Stimulated activated CD8-positive, alpha-beta memory T cell treated with anti-CD3 and anti-CD28 coated beads, Interleukin-7, amount 100 ng/mL, for 24 hours (primary cell): ENCODE results near the gene CFAP20.

Source experiments
- DNase-seq: peaks from one replicate; pipeline ENCODE4 v3.0.0-alpha.2; 2020; ENCODE audit warnings: low read depth

CFAP20 gene

GRCh38 chr16:58129097-58129936, at the start of gene CFAP20:
Gene CFAP20 (minus strand): TSS chr16:58129381. CDS start chr16:58129115, 266 bp downstream.
- peak; percentile 96 for DNase-seq

DNA sequence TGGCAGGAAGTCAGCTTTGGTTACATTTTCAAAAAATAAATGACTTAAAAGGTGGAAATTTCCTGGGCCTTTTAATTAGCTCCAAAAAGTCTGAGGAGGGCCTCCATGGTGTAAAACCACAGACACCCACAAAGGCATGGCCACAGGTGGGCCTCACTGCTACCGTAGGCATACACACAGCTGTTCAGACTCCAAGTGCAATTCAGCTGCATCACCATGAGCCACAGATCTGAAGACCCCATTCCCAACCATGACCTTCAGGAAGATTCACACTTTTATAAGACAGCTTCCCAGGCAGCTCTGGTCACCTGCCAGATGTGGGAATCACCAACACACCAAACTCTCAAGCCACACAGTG, 48.2 kb upstream of the CFAP20 start:
- DNase-seq: no peak

DNA sequence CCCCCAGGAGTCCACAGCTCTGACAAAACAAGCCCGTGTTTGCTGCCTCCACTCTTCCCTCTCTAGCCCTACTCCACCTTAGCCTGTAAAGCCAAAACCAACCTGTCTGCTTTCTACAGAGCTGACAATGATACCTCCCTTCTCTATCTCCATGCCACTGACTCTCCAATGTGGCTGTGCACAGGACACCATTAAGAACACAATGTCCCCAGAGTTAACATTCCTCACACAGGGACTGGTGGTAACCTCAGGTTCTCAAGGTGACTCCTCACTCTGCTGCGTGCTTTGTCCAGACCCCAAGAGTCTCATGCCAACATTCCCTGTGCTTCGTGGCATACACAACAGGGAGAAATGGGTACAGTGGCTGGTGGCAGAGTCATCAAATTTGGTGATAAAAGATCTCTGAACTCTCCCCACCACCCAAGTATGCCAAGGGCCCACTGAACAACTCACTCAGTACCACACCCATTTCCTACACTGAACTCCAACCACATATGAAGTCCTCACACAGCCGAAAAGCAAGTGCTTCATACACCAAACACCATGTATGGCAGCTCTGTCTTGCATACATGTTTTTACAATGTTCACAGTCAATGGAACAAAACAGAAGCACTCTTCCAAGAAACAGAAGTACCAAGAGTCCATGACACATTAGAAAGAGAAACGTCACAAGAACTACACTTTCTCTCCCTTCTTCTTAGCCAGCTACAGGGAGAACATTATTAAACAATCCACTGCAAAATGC, 47.6 kb upstream of the CFAP20 start:
- no peak for DNase-seq

DNA sequence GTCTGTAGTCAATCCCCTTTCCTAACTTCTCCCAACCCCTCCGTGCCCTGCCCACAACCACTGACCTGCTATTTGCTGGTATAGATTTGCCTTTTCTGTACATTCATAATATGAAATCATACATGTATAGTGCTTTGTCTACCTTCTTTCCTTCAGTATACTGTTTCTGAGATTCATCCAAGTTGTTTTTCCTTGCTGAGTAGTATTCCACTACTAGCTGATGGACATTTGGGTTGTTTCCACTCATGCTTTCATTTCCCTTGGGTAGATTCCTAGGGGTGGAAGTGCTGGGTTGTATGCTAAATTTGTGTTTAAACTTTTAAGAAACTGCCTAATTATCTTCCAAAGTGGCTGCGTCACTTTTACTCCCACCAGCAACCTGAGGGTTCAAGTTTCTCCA, 41.0 kb upstream of the CFAP20 start:
- DNase-seq: no peak

GRCh38 chr16:58160855-58161254, 31.7 kb upstream of the CFAP20 start:
- DNase-seq: no peak

- no peak for DNase-seq
Observed at GRCh38 chr16:58158725-58159124, 29.5 kb upstream of the CFAP20 start.

GRCh38 chr16:58157951-58158540, 28.9 kb upstream of the CFAP20 start:
- DNase-seq: no peak

GRCh38 chr16:58157239-58157638, 28.1 kb upstream of the CFAP20 start:
- no peak for DNase-seq

GRCh38 chr16:58155839-58156238, 26.7 kb upstream of the CFAP20 start:
- no peak for DNase-seq

GRCh38 chr16:58154345-58154744, 25.2 kb upstream of the CFAP20 start:
- no peak for DNase-seq

DNA sequence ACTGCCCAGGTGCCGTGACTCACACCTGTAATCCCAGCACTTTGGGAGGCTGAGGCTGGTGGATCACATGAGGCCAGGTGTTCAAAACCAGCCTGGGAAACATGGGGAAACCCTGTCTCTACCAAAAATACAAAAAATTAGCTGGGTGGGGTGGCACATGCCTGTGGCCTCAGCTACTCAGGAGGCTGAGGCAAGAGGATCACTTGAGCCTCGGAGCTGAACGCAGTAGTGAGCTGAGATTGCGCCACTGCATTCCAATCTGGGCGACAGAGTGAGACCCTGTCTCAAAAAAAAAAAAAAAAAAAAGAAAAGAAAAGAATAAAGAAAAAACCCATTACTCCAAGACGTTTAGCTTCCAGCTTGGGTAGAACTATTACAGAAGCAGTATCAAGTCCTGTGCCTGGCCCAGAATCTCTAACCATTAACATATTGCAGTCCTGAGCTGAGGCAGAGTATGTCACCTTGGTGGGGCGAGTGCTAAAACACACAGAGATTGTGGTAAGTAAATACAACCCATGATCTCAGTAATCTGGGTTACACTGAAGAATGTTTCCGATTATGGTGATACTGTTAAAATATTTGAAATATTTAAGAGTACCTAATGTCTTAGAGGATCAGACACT, 23.2 kb upstream of the CFAP20 start:
- no peak for DNase-seq

DNA sequence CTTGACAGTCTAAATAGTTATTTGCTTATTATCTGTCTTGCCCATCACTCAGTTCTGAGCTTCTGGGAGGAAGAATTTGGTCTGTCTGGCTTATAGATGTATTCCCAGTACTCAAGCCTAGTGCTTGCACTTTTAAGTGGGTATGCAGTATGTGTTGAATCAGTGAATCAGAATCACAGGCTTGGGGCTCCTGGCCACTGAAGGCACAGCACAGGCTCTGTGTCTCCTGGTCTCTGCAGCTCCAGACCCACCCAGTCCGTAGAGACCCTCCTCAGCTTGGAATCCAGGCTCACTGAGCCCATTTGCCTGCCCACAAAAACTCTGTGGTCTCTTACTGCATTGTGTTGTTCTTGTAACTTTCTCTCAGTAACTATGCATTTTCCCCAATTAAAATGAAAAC, 19.3 kb upstream of the CFAP20 start:
- no peak for DNase-seq

- no peak for DNase-seq
Observed at GRCh38 chr16:58148099-58148498, 18.9 kb upstream of the CFAP20 start.

GRCh38 chr16:58138852-58139251, 9.7 kb upstream of the CFAP20 start:
- no peak for DNase-seq

DNA sequence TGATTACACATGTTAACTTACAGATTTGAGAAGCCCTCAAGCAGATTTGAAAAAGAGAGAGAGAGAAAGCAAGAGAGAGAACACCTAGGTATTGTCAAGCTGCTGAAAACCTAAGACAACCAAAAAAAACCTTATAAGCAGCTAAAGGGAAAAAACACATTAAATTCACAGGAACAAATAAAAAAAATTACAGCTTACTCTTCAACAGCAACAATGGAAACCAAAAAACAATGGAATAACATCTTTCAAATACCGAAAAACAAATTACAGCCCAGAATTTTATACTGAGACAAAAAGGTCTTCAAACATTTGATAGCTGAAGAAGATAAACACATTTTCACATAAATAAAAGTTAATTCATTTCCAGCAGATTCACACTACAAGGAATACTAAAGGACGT, 8.4 kb upstream of the CFAP20 start:
- DNase-seq: no peak

DNA sequence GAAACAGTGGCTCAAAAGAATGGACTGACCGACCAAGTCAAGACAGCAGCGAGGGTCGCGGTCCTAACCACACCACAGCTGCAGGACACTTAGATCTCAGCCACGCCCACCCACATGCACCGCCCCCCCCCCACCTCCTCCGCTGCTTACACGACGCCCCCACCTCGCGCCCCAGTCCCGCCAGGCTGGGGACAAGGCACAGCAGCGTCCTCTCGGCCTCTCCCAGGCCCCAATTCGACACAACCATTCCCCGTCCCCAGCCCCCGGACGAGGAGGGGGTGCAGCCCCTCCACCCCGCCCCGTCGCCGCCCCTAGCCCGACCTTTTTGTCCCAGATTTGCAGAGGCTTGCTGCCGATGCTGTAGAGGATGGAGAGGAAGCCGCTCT, 477 bp downstream of the CFAP20 start:
- DNase-seq: peak; percentile 5

DNA sequence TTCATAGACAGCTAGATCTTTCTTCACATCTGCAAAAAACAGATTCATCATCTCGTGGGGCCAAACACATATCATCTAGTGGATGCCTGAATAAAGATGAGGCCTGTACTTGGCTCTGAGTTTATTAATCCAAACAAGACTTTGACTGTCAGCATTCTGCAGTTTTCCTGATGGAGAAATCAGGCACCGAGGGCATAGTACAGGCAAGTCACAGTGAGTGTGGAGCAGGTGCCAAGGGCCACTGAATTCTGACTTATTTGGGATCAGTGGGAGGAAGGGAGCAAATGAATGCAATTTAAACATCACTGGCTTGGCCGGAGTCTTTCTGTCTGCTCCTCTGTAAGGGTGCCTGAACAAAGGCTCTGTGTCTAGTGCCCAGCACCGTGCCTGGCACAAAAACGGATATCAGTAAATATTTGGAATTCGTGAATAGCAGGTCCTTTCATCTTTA, 975 bp downstream of the CFAP20 start:
- no peak for DNase-seq

- no peak for DNase-seq
Observed at GRCh38 chr16:58127634-58128033, 1.5 kb downstream of the CFAP20 start.

DNA sequence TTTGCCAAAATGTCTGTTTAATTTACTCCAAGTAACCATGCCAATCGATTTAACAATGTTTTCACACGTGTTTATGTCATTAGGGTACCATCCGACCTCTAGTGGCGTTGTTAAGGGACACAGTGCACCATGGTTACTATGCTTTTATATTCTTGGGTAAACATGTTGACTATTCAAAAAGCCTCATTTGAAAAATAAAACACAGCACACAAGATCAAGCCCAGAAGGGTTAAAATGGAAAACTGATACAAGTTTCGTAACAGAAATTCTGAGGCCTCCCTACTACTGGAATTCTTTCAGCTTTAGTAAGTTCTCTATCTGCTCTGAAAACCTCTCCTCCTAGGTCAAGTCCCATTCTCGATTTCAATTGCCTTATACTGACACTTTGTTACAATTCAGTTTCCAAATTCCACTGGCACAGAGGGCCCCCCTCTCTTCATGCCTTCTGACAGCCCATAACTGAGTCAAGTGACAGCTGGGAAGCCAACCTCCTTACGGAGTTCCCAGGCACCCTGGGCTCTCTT, 2.1 kb downstream of the CFAP20 start:
- no peak for DNase-seq

- no peak for DNase-seq
Observed at GRCh38 chr16:58126451-58126961, 2.7 kb downstream of the CFAP20 start.

DNA sequence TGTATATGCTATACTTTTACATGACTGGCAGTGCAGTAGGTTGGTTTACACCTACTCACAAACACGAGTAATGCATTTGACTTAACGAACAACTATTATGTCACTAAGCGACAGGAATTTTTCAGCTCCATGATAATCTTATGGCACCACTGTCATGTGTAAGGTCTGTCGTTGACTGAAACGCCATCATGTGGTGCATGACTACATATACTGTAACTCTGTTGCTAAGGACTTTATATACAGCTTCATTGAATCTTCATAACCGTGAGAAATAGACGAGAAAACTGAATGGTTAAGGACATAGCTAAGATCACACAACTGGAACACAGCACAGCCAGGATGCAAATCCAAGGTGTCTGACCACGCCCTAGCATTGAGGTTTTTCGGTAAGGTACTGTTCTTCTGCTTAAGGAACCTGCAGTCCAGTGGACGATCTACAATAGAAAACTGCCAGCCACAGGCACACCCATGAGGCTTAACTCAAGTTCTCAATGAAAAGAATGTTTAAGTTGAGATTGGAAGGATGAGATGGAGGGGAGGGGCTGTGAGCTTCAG, 3.3 kb downstream of the CFAP20 start:
- DNase-seq: no peak

DNA sequence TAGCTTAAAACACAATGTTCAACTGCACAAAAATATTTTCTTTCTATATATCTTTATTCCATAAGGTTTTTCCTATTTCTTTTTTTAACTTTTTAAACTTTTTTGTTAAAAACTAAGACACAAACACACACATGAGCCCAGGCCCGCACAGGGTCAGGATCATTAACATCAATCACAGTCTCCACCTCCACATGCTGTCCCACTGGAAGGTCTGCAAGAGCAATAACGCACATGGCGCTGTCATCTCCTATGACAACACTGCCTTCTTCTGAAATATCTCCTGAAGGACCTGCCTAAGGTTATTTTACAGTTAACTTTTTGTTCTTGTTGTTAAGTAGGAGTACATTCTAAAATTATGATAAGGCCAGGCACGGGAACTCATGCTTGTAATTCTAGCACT, 4.1 kb downstream of the CFAP20 start:
- no peak for DNase-seq
